ENCODE results near the gene MYO3A.

MYO3A gene

DNA sequence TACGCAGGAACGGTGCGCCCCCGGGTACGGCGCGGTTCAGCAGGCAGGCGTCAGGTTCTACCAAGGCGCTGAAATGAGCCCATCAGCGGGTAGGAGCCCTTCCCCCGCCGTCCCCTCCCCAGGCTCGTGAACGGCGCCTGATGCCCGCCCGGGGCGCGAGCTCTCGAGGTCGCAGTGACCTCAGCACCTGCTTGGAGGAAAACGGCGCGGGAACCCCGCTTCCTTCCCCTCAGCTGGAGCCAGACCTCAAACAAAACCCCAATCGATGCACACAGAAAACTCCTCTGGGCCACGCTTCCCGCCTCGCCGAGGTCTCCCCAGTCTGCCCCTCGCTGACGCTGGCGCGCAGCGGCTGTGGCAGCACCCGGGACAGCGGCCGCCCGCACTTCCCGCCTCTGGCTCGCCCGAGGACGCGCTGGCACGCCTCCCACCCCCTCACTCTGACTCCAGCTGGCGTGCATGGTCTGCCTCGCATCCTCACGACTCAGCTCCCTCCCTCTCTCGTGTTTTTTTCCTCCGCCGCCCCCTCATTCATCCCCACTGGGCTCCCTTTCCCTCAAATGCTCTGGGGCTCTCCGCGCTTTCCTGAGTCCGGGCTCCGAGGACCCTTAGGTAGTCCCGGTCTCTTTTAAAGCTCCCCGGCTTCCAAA is 282.0 kb downstream of the MYO3A start:
- peak; percentile 56 for DNase-seq

DNA sequence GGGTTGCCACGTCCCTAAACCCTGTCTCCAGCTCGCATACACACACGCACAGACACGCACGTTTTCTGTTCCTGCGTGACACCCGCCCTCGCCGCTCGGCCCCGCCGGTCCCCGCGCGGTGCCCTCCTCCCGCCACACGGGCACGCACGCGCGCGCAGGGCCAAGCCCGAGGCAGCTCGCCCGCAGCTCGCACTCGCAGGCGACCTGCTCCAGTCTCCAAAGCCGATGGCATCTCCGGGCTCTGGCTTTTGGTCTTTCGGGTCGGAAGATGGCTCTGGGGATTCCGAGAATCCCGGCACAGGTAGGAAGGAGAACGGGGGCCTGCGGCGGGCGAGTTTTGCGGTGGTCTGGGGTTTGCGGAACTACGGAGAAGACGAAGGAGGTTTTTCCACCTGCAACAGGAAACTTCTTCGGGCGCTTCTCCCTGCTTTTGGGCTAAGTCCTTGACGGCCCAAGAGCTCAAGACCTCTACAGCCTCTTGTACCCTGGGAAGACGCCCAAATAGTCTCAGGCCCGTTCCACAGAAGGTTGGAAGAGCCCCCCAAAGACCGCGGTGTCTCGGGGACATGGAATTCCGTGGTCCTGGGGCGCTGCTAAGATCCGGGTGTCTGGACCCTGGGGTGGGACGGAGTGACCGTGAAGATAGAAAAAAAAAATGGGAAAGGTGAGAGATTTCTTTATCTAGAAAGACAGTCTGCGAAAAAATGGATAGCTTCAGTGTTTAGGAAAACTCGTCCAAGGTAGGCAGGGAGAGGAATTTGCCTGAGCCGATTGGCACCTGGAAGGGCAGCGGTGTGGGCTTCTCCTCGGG is 282.8 kb downstream of the MYO3A start, which contains the start of gene GAD2:
GAD2 (plus strand) TSS at position 190 of the 811 bp plus-strand sequence; CDS start at position 226, 36 bp downstream.
- DNase-seq, result peak; percentile 15

DNA sequence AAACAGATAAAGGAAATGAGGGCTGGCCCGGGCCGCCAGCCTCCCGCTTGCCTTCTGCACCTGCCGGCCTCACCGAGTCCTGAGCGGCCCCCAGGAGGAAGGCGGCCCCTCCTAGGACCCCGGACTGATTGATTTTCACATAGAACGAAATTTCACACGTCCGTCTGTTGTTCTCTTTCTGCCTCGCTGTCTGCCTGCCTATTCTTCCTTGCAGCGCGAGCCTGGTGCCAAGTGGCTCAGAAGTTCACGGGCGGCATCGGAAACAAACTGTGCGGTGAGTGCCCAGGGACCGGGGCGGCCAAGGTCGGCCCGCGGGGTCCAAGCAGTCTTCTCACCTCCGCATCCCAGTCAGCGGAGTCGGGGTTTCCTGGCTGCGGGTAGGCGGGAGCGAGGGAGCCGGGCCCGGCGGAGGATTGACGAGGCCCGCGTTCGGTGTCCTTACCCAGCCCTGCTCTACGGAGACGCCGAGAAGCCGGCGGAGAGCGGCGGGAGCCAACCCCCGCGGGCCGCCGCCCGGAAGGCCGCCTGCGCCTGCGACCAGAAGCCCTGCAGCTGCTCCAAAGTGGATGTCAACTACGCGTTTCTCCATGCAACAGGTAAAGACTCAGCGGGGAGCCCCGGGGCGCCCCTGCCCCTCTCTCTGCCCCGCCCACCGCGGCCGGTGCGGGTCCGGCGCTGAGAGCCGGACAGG is 283.5 kb downstream of the MYO3A start:
- no peak for DNase-seq

DNA sequence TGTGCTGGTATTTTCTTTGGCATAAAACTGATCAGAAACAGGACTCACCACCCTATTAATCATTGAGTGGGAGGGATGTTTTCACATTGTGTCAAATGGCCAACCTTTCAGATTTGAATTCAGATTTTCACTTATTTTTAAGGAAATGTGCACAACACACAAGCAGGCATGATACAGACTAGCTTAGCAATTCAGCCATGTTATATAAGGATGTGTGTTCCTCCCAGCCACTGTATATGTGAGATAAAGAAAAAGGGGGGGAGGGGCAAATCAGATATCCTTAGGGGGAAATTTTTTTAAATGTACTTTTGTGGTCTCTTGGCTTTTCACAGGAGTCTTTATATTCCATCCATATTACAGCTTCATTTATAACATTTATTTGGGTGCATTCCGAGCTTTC is 285.6 kb downstream of the MYO3A start:
- no peak for DNase-seq

DNA sequence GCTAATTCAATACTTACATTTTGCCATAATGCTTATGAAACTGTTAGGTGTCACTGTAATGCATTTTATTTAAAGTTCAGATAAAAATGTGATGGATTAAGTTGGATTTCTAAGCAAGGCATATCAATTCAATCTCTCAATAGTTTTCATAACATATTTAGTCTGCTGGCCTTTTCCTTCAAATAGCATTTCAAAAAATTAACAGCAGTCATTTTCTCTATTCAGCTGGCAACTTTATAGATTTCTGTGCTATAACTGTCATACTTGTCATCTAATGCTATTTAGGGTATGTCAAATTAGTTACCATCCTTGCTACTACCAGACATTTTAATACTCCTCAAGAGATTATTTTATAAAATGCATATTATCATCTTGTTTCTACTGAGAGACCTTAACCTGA is 286.9 kb downstream of the MYO3A start:
- no peak for DNase-seq

DNA sequence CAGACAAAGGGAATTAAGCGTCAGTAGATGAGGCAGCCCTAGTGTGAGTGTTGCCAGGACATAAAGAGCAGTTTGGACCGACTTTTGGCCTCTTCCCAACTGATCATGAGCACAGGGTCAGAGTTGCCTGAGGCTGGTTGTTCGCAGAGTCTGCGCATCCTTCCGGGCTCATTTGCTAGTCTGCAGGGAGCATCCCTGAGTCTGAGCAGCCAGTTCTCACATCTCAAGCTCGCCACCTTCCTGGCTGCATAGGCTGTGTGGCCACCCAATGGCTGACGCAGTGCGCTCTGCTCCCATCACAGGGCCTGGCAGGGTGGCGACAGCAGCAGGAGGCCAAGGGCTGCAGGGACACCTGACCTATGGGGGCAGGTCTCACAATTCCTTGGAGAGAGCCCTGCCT is 287.5 kb downstream of the MYO3A start:
- DNase-seq, result no peak

DNA sequence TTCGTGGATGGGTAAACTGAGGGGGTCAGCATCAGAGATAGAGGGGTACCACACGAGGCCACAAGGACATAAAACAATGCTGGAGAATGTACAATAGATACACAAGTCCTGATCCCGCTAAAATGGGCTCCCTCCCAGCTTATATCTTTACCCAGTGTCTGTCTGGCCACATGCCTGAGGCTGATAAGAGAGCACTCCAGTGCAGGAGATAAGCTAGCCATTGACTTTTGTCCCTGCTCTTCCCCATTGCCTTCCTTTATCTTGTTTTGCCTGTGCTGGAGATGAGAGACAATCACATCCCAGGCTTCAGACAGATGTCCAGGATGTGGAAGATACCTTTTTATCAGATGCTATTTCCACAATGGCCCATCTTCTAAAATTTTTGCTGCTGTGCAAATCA is 288.5 kb downstream of the MYO3A start:
- no peak for DNase-seq

DNA sequence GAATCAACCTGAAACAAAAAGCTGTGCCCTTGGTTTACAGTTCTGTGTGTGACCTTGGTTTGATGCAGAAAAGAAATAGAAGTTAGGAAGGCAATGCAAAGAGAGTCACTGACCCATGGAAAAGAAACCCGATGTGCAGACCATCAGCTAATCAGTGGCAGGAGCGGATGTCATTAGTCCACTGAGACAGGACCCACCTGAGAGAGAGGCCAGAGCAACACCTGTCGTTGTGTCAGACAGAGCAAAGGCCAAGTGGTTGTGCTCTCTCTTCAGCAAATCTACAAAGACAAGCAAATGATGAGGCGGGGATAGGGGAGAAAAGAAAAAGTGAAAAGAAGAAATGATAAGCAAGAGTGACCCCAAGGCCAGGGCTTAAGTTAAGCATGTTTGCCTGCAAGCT is 291.3 kb downstream of the MYO3A start:
- DNase-seq, result no peak

DNA sequence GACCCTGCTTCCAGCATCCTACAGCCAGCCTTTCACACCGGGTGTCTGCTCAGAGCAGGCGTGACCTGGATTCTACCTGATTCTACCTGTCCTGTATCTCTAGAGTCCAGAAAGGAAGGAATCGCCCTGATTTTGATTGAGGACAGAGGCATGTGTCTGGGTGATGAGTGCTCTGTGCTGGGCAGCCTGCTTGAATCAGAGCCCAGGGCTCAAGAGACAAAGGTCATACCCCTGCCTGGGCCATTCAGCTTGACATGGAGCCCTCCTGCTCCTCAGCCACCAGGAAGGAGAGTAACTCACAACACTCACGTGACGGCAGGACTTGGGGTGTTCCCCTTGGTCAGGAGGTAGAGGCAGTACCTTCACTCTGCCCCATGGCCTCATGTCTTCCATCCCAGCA is 293.8 kb downstream of the MYO3A start:
- no peak for DNase-seq

DNA sequence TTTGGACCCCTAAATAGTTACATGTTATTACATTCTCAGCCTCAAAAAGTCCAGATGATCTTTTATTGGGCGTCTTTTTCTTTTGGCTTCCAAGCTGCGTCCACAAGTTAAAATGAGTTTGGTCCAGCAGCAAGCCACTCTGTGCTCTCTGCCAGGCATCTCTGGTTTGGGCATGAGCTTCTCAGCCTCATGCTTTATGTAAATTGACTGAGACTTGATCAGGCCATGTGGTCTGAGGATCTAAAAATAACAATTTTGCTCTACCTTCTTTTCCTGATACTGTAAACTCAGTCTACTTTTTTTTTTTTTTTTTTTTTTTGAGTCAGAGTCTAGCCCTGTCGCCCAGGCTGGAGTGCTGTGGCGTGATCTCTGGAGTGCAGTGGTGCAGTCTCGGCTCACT is 298.1 kb downstream of the MYO3A start:
- no peak for DNase-seq

DNA sequence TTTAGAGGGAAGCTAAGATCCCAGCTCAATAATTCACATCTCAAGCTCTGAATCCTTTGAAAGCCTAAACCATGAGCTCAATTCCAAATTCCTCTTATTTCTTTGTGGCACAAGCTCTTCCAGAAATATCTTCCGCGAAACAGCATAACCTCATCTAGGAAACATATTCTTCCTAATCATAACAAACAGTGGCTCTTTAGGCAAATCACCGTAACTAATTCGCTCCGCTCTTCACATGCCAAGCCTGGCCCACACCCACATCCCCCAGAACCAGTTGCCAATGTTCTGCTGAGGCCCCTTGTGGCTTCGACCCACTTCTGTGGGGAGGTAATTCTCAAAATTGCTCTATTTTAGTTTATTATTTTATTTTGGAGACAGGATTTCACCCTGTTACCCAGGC is 301.7 kb downstream of the MYO3A start:
- no peak for DNase-seq

DNA sequence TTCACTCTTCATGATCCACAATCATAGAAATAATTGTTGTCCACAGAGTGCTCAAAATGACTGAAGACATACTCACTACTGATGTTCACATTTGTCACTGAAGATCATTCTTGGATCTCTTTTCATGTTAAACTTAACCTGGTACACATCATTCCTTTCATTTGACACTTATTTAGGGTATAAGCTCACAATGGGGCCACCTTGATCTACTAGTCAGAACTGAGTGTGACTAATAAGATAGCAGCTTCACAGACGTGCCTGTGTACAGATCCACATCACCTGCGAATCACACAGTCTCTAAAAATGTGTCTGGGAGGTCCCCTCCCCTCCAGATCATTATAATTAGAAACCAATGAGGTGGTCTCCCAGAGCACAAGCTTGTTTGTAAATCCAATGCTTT is 304.3 kb downstream of the MYO3A start:
- DNase-seq, result no peak

DNA sequence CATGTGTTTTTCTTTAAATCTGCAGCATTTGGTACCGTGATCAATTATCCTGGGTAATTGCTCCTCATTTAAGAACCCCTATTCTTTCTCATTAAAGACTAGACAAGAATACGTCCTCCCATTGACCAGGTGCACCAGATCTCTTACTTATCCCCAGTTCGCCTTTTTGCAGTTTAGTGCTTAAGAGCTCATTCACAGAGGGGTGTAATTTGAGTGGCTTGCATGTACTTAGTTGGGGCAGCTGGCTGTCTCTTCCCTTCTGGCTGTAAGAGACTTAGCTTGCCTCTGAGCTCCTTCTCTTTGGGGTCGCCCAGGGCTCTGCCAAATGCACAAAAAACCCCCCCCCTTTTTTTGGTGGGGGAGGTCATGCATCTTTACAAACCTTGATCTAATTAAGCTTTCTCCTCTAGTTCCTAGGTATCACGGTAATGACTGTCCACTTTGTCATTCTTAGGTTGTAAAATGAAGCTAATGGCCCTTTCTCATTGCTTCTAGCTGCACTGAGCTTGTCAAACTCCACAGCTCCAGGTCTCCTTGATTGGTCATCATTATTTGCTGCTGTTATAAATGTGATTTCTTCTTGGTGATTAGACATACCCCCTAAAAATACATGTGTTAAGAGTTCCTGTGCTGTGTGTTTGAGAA is 308.8 kb downstream of the MYO3A start:
- no peak for DNase-seq

DNA sequence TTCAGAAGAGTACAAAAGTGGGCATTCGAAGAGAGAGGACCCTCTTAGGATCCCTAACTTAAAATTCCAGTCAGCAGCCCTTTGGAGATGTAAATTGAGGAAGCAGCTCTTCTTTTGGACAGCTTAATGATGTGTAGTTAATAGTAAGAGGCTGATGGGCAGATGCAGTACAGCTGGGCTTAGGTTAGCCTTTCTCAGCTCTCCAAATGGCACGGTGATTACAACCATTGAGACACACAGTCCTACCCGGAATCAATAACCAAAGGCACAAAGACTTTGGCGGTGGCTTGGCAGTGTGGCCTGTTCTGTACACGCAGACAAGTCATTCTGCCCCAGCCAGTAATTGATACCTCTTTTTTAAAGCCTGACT is 309.3 kb downstream of the MYO3A start:
- DNase-seq, result no peak

DNA sequence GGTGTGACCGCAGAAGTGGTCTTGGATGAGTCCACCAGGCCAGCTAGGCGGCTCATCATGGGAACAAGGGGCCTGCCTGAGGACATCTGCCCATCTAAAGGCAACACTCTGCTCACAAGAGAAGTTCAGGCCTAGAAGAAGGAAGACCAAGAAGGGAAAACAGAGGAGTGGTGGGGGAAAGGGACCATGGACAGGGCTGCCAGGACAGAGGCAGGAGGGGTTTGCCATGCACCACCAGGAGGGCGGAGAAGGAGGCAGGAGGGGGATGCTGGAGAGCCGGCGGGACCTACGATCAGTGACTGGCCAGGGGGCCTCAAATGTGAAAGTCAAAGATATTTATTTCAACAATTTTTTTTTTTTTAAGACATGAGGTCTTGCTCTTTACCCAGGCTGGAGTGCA is 315.7 kb downstream of the MYO3A start:
- no peak for DNase-seq

DNA sequence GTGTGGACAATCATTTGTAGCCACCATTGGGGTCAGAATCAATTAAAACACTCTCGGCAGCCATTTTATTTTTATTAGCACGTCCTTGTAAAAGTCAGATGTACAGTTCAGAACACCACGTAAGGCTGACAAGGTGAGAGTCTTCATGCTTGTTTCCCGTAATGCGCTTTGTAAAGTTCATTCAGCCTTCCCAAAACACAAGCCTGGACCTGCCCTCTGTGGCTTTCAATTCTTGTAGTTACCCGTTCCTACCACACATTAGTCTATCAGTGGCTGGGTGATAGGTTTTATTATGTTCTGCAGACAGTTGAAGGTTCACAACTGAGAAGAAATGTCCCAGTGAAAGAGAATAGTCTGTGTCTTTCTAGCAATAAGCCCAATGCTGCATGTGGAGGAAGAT is 317.9 kb downstream of the MYO3A start:
- DNase-seq, result no peak

DNA sequence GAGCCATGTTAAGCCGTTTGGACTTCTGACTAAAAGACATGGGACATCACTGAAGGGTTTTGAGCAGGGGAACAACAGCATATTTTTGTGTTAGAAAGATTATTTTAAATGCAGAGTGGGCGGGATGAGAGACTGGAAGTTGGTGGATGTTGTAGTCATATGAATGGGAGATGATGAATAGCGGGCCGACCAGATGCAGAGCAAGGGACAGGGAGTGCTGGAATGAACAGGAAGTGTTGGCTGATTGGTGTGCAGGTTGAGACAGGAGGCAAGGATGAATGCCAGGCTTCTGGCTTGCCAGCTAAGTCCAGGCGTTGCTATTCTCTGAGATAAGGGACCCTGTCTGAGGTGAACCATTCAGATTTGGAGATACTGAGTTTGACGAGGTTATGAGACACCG is 320.6 kb downstream of the MYO3A start:
- no peak for DNase-seq

DNA sequence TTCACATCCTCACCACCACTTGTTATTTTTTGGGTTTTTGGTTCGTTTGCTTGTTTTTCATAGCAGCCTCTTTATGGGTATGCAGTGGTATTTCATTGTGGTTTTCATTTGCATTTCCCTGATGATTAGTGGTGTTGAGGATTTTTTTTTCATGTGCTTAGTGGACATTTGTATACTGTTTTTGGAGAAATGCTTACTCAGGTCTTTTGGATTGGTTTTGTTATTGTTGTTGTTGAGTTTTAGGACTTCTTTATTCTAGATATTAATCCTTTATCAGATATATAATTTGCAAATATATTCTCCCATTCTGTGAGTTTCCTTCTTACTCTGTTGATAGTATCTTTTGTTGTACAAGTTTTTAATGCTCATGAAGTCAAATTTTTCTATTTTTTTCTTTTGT is 325.3 kb downstream of the MYO3A start:
- no peak for DNase-seq
